GM12872 (cell line): ENCODE results near the gene OLFML3.

Experiments used
- CTCF ChIP-seq: IDR thresholded peaks from 3 replicates; pipeline ENCODE4 v1.5.1; 2011; ENCODE audit warnings: low read depth, mild to moderate bottlenecking, low read length, moderate library complexity; ENCODE audit not compliant: insufficient read depth

OLFML3 gene

GRCh38 chr1:113935176-113935575, 44.1 kb upstream of the OLFML3 start:
- no peak for TF ChIP-seq CTCF

- no peak for TF ChIP-seq CTCF
Observed at GRCh38 chr1:113935970-113936369, 43.3 kb upstream of the OLFML3 start.

- no peak for TF ChIP-seq CTCF
Observed at GRCh38 chr1:113937146-113937545, 42.1 kb upstream of the OLFML3 start.

- TF ChIP-seq CTCF, result no peak
Observed at GRCh38 chr1:113938192-113938591, 41.1 kb upstream of the OLFML3 start.

GRCh38 chr1:113940365-113941244, 38.7 kb upstream of the OLFML3 start:
- no peak for TF ChIP-seq CTCF

GRCh38 chr1:113941245-113941559, 38.1 kb upstream of the OLFML3 start:
- TF ChIP-seq CTCF, result no peak

- TF ChIP-seq CTCF, result no peak
Observed at GRCh38 chr1:113942527-113942926, 36.7 kb upstream of the OLFML3 start.
